ENCODE data around the gene RUNX1.
A peak's percentile ranks its signal among the peaks of the same experiment; 100 is the strongest.

Gene RUNX1

DNA sequence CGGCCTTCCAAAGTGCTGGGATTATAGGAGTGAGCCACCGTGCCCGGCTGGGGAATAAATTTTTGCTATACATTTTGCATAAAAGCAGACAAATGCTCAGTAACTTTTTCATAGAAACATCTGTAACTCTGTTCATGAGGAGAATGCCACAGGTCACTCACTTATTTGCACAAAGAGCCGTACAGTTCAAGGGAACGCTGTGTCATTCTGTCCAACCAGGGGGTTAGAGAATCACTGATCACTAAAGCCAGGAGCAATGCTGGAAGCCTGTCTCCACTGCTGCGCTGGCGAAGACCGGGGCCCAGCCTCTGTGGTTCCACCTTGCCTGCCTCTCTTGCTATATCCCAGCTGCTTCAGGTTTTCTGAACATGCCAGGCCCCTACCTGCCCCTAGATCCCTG lies 58.3 kb downstream of the RUNX1 start:
- no peak for DNase-seq

- DNase-seq, result no peak
Observed at GRCh38 chr21:34989337-34990151, 59.6 kb downstream of the RUNX1 start.

GRCh38 chr21:34988625-34989024 lies 60.5 kb downstream of the RUNX1 start:
- no peak for DNase-seq

- DNase-seq, result no peak
Observed at GRCh38 chr21:34988139-34988538, 61.0 kb downstream of the RUNX1 start.

DNA sequence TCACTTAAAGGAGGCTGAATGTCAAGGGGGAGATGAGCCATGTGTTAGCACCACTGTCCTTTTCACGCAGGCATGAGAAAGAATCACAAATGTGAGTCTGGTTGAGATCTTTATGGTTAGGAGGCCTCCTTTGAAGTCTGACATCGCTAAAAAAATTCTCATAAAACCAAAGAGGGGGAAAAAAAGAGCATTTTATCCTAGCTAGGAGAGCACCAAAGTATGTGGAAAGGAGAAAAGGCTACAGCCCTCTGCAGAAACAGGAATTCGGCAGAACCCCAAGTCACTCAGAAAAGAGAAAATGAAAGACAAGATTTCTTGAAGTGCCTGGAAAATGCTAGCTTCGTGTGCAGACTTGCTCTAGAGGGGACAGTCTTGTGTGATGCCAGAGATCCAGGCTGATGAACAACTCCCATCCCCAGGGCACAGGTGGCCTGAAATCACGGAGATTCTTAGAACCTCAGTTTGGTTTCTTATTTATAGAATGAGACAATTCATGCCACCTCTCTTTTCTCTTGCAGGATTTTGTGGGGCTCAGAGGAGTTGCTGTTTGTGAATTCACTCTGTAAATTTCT lies 61.5 kb downstream of the RUNX1 start:
- no peak for DNase-seq

- peak; percentile 71 for DNase-seq
Observed at GRCh38 chr21:34986561-34987500, 62.3 kb downstream of the RUNX1 start.

DNA sequence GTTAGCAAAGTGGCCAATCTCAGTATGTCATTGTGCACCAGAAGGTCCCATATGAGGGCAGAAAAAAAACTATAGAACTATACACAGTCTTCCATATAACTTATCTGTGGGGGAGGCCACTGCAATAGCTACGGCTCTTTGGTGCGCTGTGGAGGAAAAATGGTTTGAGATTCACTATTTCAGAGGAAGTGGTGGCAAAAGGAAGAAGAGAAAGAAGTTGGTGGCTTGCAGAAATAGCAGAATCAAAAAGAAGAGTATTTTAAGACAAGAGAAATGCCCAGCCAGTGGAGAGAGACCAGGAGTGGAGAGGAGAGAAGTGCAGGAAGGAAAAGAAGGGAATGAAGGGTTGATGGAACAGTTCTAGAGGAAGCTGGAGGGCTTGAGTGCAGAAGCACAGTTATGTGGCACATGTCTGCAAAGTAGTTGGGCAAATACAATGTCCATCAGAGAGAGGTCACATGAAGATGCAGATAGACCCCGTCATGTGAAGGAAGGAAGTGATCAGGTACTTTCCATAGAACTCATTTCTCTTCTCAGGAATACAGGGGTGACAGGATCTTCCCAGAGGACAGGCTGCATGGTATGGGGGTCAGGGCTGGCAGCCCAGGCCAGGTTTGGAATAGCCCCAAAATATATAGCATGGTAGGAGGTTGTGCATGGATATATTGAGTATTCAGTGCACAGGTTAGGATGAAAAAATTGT lies 64.6 kb downstream of the RUNX1 start:
- no peak for DNase-seq

DNA sequence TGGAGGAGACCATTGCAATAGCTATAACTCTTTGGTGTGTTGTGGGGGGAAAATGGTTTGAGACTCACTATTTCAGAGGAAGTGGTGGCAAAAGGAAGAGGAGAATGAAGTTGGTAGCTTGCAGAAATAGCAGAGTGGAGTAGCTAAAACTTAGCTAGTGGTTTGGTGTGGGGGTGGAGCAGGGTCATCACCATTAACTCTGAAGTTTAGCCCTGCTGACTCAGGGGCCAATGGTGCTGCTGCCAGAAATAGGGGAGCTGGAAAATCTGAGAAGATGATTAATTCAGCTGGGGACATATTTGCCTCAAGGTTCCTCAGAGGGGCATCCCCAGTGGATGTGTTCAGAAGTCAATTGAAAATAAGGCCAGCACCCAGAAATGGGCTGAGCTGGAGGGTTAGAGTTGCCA lies 65.4 kb downstream of the RUNX1 start:
- DNase-seq, result peak; percentile 60

DNA sequence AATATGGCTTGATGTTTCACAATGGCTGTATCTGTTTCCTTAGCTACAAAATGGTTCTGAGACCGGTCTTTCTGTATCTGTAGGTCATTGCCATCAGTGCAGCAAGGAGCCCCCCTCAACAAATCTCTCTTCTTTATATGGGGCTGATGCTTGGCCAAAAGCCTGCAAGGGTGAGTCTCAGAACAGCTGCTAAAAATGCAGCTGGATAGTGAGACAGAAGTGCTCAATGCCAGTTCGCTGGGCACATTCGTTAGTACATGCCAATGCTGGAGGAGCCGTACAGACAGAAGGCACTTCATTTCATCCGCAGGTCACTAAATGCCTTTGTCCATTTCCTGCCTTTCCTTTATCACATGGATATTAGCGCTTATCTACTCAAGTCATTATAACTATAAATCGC lies 67.3 kb downstream of the RUNX1 start:
- no peak for DNase-seq

DNA sequence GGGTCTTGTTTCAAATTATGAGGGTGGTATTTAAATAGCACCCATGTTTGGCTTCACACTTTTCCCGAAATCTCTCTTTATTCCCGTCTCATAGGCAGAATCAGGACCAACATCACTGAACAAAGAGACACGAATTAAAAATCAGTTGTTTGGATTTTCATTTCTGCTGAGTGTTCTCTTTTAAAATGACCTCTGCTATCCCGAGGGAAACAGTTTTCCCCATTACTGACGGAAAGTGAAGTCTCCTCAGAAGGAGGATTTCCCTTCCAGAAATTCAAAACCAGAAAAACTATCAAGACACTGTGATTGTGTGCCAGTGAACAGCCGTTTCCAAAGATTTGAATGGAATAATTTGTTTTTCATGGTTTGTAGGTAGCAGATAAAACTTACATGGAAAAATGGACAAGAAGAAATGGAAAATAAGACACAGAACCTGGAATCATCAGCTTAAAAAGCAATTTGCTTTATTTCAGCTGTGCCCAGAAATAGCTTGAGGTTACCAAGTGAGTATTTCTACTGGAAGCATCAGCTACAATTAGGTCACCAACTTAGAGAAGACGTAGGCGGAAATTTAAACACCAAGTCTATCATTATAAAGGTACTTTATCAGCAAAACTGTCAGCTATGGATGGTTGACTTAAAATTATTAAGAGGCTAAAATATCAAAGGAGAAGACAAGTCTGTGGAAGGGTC lies 68.5 kb downstream of the RUNX1 start:
- no peak for DNase-seq

- DNase-seq, result no peak
Observed at GRCh38 chr21:34979383-34979782, 69.7 kb downstream of the RUNX1 start.

GRCh38 chr21:34977333-34977732 lies 71.8 kb downstream of the RUNX1 start:
- DNase-seq, result no peak

DNA sequence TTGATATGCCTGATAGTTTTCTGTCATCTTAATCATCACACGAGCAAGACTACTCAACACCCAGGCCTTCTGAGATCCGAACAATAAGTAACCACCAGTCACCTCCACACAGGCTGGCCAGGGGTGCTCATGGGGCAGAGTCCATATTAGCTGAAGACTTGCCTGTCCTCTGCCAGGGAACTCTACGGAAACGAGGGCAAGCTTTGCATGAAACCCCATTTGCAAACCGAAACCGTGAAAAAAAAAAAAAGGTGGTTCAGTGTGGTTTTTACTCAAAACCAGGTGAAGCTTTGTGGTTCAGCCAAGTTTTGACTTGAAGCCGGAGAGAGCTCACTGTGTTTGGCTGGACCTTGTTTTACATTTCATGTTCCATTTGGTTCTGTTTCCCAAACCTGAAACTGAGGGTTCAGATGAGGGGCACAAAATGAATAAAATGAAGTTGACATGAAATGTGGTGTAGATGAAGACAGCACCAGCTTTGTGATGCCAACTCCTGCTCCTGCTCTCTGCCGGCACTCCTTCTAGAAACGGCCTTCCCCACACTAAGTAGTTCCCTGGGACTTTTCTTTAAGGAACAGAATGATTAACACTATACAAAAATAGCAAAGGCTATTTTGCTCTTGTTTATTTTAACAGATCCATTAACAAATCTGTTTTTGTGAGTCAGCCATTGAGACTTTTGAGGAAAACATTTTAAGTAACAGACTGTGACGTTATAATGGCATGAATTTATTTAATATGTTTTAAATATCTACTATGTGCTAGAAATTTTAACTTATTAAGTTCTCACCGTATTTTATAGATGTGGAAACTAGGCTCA lies 74.7 kb downstream of the RUNX1 start:
- peak; percentile 58 for DNase-seq

- no peak for DNase-seq
Observed at GRCh38 chr21:34973685-34974084, 75.4 kb downstream of the RUNX1 start.

DNA sequence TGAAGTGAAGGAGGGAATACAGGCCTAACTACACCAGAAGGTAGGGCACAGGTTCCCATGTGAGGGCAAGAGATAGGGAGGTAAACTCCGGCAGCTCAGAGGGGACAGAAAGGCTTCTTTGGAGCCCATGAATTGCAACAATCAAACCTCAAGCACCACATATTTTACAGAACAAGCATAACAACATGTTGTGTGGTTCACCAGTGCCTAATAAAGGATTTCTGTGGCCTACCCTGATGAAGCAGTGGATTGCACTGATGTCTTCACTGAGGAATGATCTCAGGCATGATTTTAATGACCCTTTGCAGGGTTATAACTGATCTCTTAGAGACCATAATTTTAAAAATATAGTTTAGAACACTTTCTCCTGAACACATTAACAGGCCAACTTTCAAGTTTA lies 77.4 kb downstream of the RUNX1 start:
- DNase-seq, result no peak

- no peak for DNase-seq
Observed at GRCh38 chr21:34970566-34970965, 78.5 kb downstream of the RUNX1 start.

GRCh38 chr21:34970167-34970500 lies 79.0 kb downstream of the RUNX1 start:
- DNase-seq, result no peak

DNA sequence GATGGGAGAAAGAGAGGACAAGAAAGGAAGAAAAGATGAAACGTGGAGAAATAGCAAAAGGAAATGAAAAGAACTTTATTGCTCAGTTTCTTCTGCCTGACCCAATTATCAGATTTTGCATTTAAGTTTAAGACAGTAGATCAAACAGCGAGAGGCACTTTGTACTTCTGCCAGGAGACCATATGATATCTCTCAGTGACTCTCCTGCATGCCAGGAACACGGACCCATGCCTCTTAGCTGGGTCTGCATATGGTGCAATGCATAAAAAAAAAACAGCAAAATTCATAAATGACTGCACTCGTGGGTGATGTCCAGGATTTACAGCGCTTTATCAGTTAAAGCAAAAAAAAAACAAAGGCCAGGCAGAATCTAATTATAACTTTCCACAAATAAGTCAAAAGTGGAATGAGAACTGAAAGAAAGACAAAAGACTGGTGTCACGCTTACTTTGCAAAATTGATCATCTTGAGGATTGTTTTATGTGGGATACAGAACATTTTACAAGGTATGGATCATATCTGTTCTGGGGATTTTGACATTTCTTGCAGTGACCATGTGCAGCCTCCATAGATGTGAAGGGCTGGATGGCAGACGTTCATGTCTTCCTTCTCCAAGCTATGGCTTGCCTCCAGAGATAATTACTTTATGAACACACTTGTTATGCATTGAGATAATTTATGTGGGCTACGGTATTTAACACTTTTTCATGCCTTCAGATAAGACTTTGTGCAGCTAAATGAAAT lies 79.5 kb downstream of the RUNX1 start:
- no peak for DNase-seq

- no peak for DNase-seq
Observed at GRCh38 chr21:34968414-34969333, 80.4 kb downstream of the RUNX1 start.

Data from activated CD4-positive, CD25-positive, alpha-beta regulatory T cell treated with anti-CD3 and anti-CD28 coated beads, Interleukin-2, amount 50 U/mL, for 72 hours (primary cell).